DOHH2 (cell line): Measurements from ENCODE around the gene ACOX3.

Experiments
- H3F3A ChIP-seq: fragments of 200-600 bp; sonication (generic), shearing (Covaris generic); 2 replicates; pipeline ENCODE4 v1.6.0; 2016; ENCODE audit warnings: antibody characterized with exemption, mild to moderate bottlenecking; ENCODE audit not compliant: control insufficient read depth, insufficient read depth
- H3K27ac ChIP-seq: fragments of 200-600 bp; sonication (generic); 2 replicates; pipeline ENCODE4 v1.5.1; 2014; ENCODE audit warnings: low read depth, mild to moderate bottlenecking, low read length, moderate library complexity
- H3K27me3 ChIP-seq: fragments of 200-600 bp; sonication (generic); 2 replicates; pipeline ENCODE4 v1.6.1; 2014; ENCODE audit warnings: mild to moderate bottlenecking, low read length, mixed read lengths; ENCODE audit not compliant: control insufficient read depth
- H3K36me3 ChIP-seq: fragments of 200-600 bp; sonication (generic); 2 replicates; pipeline ENCODE4 v1.6.1; 2014; ENCODE audit warnings: mild to moderate bottlenecking, low read length, moderate library complexity, mixed read lengths; ENCODE audit not compliant: control insufficient read depth
- H3K4me1 ChIP-seq: fragments of 200-600 bp; sonication (generic); 2 replicates; pipeline ENCODE4 v1.6.1; 2014; ENCODE audit warnings: mild to moderate bottlenecking, low read length, mixed read lengths; ENCODE audit not compliant: control insufficient read depth
- H3K4me2 ChIP-seq: fragments of 200-600 bp; sonication (generic); 2 replicates; pipeline ENCODE4 v1.6.0; 2014; ENCODE audit warnings: mild to moderate bottlenecking, low read length, moderate library complexity
- H3K4me3 ChIP-seq: fragments of 200-600 bp; sonication (generic); 2 replicates; pipeline ENCODE4 v1.5.1; 2014; ENCODE audit warnings: mild to moderate bottlenecking, low read length, mixed read lengths
- H3K79me2 ChIP-seq: fragments of 200-600 bp; sonication (generic); 2 replicates; pipeline ENCODE4 v1.6.1; 2014; ENCODE audit warnings: mild to moderate bottlenecking, low read length, mixed read lengths; ENCODE audit not compliant: control insufficient read depth
- H3K9me2 ChIP-seq: fragments of 200-600 bp; sonication (generic); replicated peaks from 2 replicates; pipeline ENCODE4 v1.6.1; 2014; ENCODE audit warnings: mild to moderate bottlenecking, low read length, mixed read lengths; ENCODE audit not compliant: control insufficient read depth
- H3K9me3 ChIP-seq: fragments of 200-600 bp; sonication (generic); 2 replicates; pipeline ENCODE4 v1.6.1; 2014; ENCODE audit warnings: antibody characterized with exemption, low read length, mixed read lengths; ENCODE audit not compliant: control insufficient read depth, insufficient read depth
- H4K20me1 ChIP-seq: fragments of 200-600 bp; sonication (generic); 2 replicates; pipeline ENCODE4 v1.6.0; 2014; ENCODE audit warnings: low read depth, mild to moderate bottlenecking, antibody characterized with exemption, low read length, moderate library complexity; ENCODE audit not compliant: control insufficient read depth, insufficient read depth
- CTCF ChIP-seq: fragments of 200-600 bp; sonication (generic); IDR thresholded peaks from one replicate; pipeline ENCODE4 v1.5.1; 2014; ENCODE audit warnings: antibody characterized with exemption, mild to moderate bottlenecking, low read depth, low read length; ENCODE audit not compliant: poor library complexity, severe bottlenecking
- EZH2phosphoT487 ChIP-seq: fragments of 200-600 bp; sonication (generic); IDR thresholded peaks from 2 replicates; pipeline ENCODE4 v1.6.1; 2017; ENCODE audit warnings: borderline replicate concordance, mild to moderate bottlenecking, antibody characterized with exemption, low read length, moderate library complexity, mixed read lengths

ACOX3 gene

DNA sequence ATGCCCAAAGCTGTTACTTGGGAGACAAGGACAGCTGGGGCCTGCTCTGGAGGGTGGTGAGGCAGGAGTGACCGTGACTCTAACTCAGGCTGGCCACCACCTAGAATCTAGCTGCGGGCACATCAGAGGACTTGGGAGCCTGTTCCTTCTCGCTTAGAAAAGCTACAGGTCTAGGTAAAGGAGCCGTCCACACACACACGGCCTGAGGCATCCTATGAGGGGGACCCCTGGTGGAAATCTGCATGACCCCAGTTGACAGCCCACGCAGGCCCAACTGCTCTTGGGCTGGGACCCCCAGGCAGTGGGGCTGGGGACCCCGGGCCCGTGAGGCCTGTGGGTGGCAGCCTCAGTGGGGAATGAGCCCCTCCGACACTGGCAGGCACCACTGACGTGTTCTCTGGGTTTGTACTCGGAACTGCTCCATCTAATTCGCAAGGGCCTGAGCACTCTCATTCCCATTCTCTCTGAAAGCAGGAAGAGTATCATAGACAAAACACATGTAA is 75.6 kb downstream of the ACOX3 start:
- H4K20me1 ChIP-seq = no peaks in the 10 kb centered on the region
- TF ChIP-seq EZH2phosphoT487 = no peak
- no peak for TF ChIP-seq CTCF

GRCh38 chr4:8364141-8364540 is 76.4 kb downstream of the ACOX3 start:
- no peaks in the 10 kb centered on the region for H3K79me2 ChIP-seq
- H3K36me3 ChIP-seq = no peaks in the 10 kb centered on the region
- H3K4me2 ChIP-seq = no peak overlapping the region
- no peaks in the 10 kb centered on the region for H3K4me1 ChIP-seq
- no peaks in the 10 kb centered on the region for H3K27me3 ChIP-seq
- H3K27ac ChIP-seq = no peak overlapping the region
- no peaks in the 10 kb centered on the region for H3K9me2 ChIP-seq
- no peak overlapping the region for H3K4me3 ChIP-seq
- no peaks in the 10 kb centered on the region for H3F3A ChIP-seq
- no peaks in the 10 kb centered on the region for H4K20me1 ChIP-seq
- no peaks in the 10 kb centered on the region for H3K9me3 ChIP-seq
- TF ChIP-seq CTCF (no peak), EZH2phosphoT487 (no peak)

More for the DNA sequence above, 75.6 kb downstream of the ACOX3 start:
- Histone ChIP-seq H3K4me3 (no peak overlapping the region), H3K9me2 (no peaks in the 10 kb centered on the region), H3F3A (no peaks in the 10 kb centered on the region), H3K36me3 (no peaks in the 10 kb centered on the region), H3K79me2 (no peaks in the 10 kb centered on the region), H3K27me3 (no peaks in the 10 kb centered on the region), H3K4me2 (no peak overlapping the region), H3K9me3 (no peaks in the 10 kb centered on the region), H3K27ac (no peak overlapping the region), H3K4me1 (no peaks in the 10 kb centered on the region)

- no peaks in the 10 kb centered on the region for H3F3A ChIP-seq
- no peaks in the 10 kb centered on the region for H3K9me2 ChIP-seq
- no peak overlapping the region for H3K4me3 ChIP-seq
- TF ChIP-seq CTCF = no peak
- no peak for TF ChIP-seq EZH2phosphoT487
- no peaks in the 10 kb centered on the region for H3K9me3 ChIP-seq
- H3K79me2 ChIP-seq = no peaks in the 10 kb centered on the region
- no peaks in the 10 kb centered on the region for H3K27me3 ChIP-seq
- H3K36me3 ChIP-seq = no peaks in the 10 kb centered on the region
- H3K4me1 ChIP-seq = no peaks in the 10 kb centered on the region
- H3K4me2 ChIP-seq = no peak overlapping the region
- H4K20me1 ChIP-seq = no peaks in the 10 kb centered on the region
- no peak overlapping the region for H3K27ac ChIP-seq
These were observed 78.0 kb downstream of the ACOX3 start for GRCh38 chr4:8362483-8362882.

- H3K9me2 ChIP-seq = no peaks in the 10 kb centered on the region
- H3K27ac ChIP-seq = no peak overlapping the region
- H3K4me1 ChIP-seq = no peaks in the 10 kb centered on the region
- no peaks in the 10 kb centered on the region for H4K20me1 ChIP-seq
- H3K36me3 ChIP-seq = no peaks in the 10 kb centered on the region
- H3K9me3 ChIP-seq = no peaks in the 10 kb centered on the region
- H3K4me2 ChIP-seq = no peak overlapping the region
- peaks cover 9% of the 10 kb centered on the region; the same call in 1 of the 2 replicates for H3K27me3 ChIP-seq
- H3K4me3 ChIP-seq = no peak overlapping the region
- H3K79me2 ChIP-seq = no peaks in the 10 kb centered on the region
- no peaks in the 10 kb centered on the region for H3F3A ChIP-seq
- TF ChIP-seq CTCF (no peak), EZH2phosphoT487 (no peak)
These were observed 81.3 kb downstream of the ACOX3 start for GRCh38 chr4:8359193-8359592.
